HL-60/S4 treated with retinoic acid at 250 ng/mL for 4 days and 3 days (cell line): ENCODE measurements around the gene MAPKAPK2.

ENCODE experiments used
- in situ Hi-C: fragments of 300-500 bp; cut with MboI; formaldehyde crosslinking; loops from 2 replicates; pipeline ENCODE4 v1.7.0; 2022; ENCODE audit warnings: low sequenced_read_pairs

The MAPKAPK2 gene

GRCh38 chr1:206684478-206685333, at the start of gene MAPKAPK2:
TSS of gene MAPKAPK2 (plus strand) at chr1:206684905. CDS start at chr1:206685230, 325 bp downstream.
- in situ Hi-C loops: no loop called here

- in situ Hi-C loops: loop anchor here (25.0 kb wide), 1 partner anchor 277 kb away; the partner anchor contains the start of gene FCMR
These were observed 49.4 kb upstream of the MAPKAPK2 start, which contains the start of gene DYRK3 for GRCh38 chr1:206635080-206635977. TSS of gene DYRK3 (plus strand) at chr1:206635536. CDS start at chr1:206635704, 168 bp downstream.

DNA sequence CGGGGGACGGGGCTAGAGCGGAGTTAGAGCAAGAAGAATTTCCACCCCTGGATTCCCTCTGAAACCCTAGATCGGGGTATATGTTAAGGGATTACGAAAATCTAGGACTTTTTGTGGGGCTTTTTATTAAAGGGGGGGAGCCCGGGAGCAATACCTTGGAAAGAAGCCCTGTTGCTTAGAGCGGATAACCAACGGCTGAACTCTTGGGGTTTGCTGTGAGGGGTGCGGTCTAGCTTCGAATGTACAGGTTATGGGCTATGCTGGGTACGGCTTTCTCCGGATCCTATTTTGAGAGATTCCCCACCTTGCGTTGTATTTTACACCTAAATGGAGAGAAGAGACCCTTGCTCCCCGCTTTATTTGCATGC, 48.7 kb upstream of the MAPKAPK2 start:
- in situ Hi-C loops: loop anchor here (25.0 kb wide), 1 partner anchor 276 kb away; the partner anchor contains the start of gene FCMR

- in situ Hi-C loops: loop anchor here (25.0 kb wide), 1 partner anchor 276 kb away; the partner anchor contains the start of gene FCMR
These were observed 48.0 kb upstream of the MAPKAPK2 start for GRCh38 chr1:206636671-206637070.

DNA sequence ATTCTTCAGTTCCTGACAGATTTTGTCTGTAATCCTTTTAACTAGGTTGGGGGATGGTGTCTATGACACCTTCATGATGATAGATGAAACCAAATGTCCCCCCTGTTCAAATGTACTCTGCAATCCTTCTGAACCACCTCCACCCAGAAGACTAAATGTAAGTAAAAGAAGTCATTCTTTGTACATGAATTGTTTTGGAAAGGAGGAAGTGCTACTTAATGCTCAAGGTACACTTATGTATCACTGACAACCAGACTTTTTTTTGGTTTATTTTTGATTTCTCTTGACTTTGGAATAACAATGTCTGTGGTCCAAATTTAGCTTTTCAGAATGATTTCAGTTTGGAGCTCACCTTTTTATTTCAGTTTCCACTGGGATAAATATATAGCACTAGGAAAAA, 47.1 kb upstream of the MAPKAPK2 start:
- in situ Hi-C loops: loop anchor here (25.0 kb wide), 1 partner anchor 275 kb away; the partner anchor contains the start of gene FCMR

- in situ Hi-C loops: loop anchor here (25.0 kb wide), 1 partner anchor 270 kb away; the partner anchor contains the start of gene FCMR
These were observed 42.6 kb upstream of the MAPKAPK2 start for GRCh38 chr1:206642074-206642473.

- in situ Hi-C loops: loop anchor here (25.0 kb wide), 1 partner anchor 269 kb away; the partner anchor contains the start of gene FCMR
These were observed 41.5 kb upstream of the MAPKAPK2 start for GRCh38 chr1:206643118-206643698.

DNA sequence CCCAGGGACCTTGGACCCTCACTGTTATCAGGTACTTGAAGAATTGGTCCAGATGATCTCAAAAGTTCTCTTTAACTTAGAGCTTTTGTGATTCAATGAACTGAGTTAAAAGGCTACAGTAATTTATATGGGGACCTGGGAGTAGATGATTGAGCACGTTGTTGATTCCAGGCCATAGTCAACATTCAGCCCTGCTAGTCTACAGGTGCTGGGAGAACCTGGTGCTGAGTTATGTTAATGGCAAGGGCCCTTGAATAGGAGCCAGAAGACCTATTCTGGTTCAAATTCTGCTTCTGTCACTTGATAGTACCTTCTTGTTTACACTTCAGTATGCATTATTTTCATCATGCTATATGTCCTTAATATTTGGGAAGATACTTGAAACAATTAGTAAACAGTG, 38.2 kb upstream of the MAPKAPK2 start:
- in situ Hi-C loops: loop anchor here (25.0 kb wide), 1 partner anchor 266 kb away; the partner anchor contains the start of gene FCMR

DNA sequence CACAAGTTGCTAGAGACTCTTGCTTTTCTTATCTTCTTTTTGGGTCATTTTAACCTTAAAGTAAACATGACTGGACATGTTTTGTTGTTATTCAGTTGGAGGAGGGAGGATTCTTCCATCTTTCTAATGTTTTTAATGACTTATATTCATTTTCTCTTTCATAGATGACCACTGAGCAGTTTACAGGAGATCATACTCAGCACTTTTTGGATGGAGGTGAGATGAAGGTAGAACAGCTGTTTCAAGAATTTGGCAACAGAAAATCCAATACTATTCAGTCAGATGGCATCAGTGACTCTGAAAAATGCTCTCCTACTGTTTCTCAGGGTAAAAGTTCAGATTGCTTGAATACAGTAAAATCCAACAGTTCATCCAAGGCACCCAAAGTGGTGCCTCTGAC, 37.5 kb upstream of the MAPKAPK2 start:
- in situ Hi-C loops: loop anchor here (25.0 kb wide), 1 partner anchor 265 kb away; the partner anchor contains the start of gene FCMR

DNA sequence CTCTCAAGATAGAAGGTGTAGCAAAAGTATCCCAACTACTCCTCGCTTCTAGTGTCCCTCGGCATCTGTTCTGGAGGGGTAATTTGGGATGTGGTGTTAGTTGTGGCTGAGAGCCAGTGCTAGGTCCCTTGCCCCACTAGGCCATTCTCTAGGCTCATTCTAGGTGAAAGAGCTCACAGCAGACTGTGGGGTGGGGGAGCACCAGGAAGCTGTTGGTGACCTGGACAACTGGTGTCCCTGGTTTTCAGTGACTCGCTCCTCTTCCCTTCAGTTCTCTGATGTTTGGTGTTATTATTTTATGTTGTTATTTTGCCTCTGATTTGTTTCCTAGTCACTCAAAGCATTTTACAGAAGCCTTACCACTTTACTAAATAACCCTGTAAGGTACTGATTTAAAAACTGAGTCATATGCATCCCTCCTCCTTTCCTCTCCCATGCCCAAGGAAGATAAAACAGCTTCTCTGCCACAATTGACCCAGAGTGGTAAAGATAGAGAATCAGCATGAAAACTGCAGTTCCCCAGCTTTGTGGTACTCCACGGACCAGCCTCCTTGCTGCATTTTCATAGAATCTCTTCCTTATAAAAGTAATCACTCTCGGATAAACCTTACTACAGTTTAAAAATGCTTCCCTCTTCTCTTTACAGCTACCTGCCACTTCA, 35.3 kb upstream of the MAPKAPK2 start:
- in situ Hi-C loops: loop anchor here (25.0 kb wide), 1 partner anchor 263 kb away; the partner anchor contains the start of gene FCMR

DNA sequence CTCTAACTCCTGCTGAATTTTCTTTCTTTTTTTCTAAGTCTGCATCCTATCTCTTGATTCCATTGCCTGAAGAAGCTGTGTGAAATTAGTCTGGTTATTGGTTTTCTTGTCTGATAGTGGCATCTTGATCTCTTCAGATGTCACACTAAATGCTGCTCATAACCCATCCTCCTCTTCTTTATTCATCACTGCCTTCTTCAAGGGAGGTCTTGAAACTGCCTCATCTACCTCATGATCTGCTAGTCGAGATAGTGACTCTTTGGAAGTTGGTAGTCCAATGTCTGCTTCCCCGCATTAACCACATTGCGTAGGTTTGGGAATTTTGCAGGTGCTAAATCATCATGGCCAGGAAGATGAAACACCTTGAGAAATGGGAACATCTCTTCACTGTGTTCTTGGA, 33.7 kb upstream of the MAPKAPK2 start:
- in situ Hi-C loops: no loop called here

DNA sequence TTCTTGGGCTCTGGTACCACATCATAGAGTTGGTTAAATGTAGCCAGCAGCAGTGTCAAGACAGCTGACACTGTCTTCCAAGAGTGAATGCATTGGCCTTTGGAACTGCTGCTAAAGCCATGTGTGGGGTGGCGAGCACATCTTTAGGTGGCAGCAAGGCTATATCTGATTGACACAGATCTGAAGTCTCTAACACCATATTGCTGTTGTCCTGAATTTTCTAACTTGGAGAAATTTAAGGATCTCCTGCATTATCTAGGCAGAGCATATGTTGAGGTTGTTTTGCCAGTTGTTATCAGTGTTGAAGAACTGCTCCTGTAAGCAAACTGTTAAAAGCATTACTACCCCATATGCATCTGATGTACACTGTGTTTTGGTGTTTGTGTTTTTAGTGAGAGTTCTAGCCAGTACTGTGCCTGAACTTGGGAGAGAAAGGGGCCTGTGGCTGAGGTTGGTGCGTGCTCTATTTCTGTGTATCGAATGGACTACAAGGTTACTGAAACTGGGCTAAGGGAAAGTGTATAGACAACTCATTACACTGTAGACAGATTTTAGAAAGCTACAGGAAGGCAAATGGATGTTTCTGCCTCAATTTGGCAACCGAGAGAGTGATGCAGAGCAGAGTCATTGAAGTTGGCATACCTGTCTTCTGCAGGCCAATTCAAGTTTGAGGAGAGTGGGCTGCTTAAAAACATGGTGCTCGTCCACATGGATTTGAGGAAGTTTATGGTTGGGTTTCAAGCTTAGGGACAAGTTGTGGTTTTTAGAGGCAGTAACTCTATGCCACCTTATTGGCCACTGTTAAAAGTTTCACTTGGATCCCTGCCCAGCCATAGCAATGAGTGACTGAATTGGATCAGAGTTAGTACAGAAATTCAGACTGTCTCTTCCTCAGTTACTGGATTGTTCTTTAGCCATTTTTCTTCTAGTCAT, 32.5 kb upstream of the MAPKAPK2 start:
- in situ Hi-C loops: no loop called here

DNA sequence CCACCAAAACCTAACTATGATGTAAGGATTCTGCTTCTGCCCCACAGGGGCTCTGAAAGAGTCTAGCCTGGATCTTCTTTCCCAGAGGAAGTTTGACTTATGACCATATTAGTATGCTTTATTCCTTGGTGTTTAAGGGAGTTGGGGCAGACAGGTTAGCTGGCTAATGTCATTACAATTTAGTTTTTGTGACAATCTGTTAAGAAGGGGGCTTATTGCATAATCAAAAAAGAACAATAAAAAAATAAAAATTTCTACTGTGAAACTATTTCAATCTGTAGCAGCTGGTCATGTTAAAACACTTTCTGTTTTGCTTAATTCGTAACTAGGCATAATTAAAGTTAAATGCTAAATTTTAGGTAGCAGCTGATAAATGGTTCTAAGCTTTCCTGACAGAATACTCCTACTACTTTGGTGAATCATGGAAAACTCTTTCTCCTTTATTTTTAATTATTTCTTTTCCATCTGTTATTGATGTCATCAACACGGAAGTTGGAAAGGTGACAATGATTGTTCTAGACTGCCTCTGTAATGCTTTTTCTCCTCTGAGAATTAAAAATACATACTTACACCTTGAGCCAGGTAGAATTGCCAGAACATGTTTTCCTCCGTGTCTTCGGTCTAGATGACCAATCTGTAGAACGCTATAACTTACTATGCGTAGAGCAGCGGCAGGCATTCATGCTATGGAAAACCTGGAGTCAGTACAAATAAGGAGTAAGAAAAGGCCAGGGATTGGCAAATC, 30.8 kb upstream of the MAPKAPK2 start:
- in situ Hi-C loops: no loop called here

DNA sequence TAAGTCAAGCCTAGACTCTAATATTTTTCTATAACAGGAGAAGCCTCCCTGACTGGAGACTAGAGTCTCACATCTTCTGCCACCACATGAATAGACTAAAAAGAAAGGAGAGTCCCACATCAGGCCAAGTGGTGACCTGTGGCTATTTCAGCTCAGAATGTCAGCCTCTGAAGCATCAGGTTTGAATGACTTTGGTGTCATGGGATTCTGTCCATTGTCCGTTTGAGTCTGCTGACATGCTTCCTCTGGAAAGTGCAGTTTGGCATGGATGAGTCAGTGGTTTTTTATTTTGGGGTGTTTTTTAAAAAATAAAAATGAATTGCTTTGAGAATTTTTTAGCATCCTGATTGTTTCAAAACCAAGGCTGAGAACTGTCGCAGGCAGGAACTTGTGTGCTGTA, 29.9 kb upstream of the MAPKAPK2 start:
- in situ Hi-C loops: no loop called here

GRCh38 chr1:206655471-206655882, 29.2 kb upstream of the MAPKAPK2 start:
- in situ Hi-C loops: no loop called here

DNA sequence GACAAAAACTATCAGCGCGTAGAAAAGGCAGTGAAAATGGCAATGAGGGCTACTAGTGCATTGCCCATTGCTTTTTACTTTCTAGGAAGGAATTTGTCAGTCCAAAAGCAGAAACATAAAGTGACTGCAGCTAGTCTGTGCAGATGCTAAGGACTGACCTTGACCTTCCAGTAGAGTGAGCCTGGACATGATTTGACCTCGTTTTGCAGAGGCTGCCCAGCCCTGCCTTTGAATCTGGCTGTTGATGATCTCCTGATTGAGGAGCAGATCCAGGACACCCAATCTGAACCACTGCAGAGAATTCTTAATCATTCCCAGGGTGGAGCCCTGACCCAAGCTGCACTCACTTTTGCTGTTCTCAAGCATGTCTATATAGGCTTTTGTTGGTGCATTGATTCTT, 27.8 kb upstream of the MAPKAPK2 start:
- in situ Hi-C loops: no loop called here

- in situ Hi-C loops: no loop called here
These were observed 27.0 kb upstream of the MAPKAPK2 start for GRCh38 chr1:206657751-206658150.

GRCh38 chr1:206658264-206658980, 26.3 kb upstream of the MAPKAPK2 start:
- in situ Hi-C loops: no loop called here
